Panc1 (cell line): Measurements from ENCODE around the gene SMYD2.

Experiments used
- CTCF ChIP-seq: fragments of 450-650 bp; IDR thresholded peaks from 2 replicates; pipeline ENCODE4 v1.5.1; 2017; ENCODE audit warnings: mild to moderate bottlenecking
- POLR2AphosphoS5 ChIP-seq: IDR thresholded peaks from 2 replicates; pipeline ENCODE4 v1.6.1; 2012; ENCODE audit warnings: mild to moderate bottlenecking, low read depth, low read length, moderate library complexity
- REST ChIP-seq, 2 experiments: IDR thresholded peaks; 2 replicates each; pipeline ENCODE4 v1.6.1; 2011 to 2012; ENCODE audit warnings: low read depth in 2 of 2, control low read depth in 1 of 2, low read length in 1 of 2, mild to moderate bottlenecking in 1 of 2, moderate library complexity in 1 of 2; ENCODE audit not compliant: insufficient read depth in 1 of 2
- SIN3A ChIP-seq: IDR thresholded peaks from 2 replicates; pipeline ENCODE4 v1.6.1; 2012; ENCODE audit warnings: low read depth, mild to moderate bottlenecking, low read length, moderate library complexity, borderline replicate concordance; ENCODE audit not compliant: insufficient read depth
- TCF7L2 ChIP-seq: IDR thresholded peaks from 2 replicates; pipeline ENCODE4 v1.6.1; 2011; ENCODE audit warnings: mild to moderate bottlenecking, low read depth, low read length, inconsistent platforms

GRCh38 chr1:214260561-214261205 is 20.3 kb upstream of the SMYD2 start:
- TF ChIP-seq CTCF (no peak), TCF7L2 (no peak), POLR2AphosphoS5 (no peak), SIN3A (no peak), REST (IDR thresholded peaks at IDR 0.05; ENCODE audit: insufficient read depth in 1 of 2, low read depth in 2 of 2, low read length in 1 of 2) (no peak)
